OCI-M2 (cell line): ENCODE results near the gene GNPNAT1.

Experiments
- DNase-seq: peaks from one replicate; lab custom pipeline; 2025; ENCODE audit not compliant: unreplicated experiment; lab: John Stamatoyannopoulos, UW

Gene GNPNAT1

GRCh38 chr14:52791223-52792096, at the start of gene GNPNAT1:
Gene GNPNAT1, minus strand, starts transcription at chr14:52791607. Its CDS starts 6,957 bp downstream, at chr14:52784650.
- peak; percentile 60 for DNase-seq

GRCh38 chr14:52840877-52841276, 49.5 kb upstream of the GNPNAT1 start:
- no peak for DNase-seq

- no peak for DNase-seq
Measured at GRCh38 chr14:52837451-52837850, 46.0 kb upstream of the GNPNAT1 start.

DNA sequence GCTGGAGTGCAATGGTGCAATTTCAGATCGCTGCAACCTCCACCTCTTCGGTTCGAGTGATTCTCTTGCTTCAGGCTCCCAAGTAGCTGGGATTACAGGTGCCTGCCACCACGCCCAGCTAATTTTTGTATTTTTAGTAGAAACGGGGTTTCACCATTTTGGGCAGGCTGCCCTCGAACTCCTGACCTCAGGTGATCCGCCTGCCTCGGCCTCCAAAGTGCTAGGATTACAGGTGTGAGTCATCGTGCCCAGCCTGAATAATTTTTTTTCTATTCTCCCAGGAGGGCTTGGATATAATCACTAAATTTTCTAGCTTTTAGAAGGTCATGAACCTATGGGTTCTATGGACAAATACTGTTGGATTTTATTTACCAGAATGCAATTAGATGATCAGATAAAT, 44.7 kb upstream of the GNPNAT1 start:
- DNase-seq = no peak

DNA sequence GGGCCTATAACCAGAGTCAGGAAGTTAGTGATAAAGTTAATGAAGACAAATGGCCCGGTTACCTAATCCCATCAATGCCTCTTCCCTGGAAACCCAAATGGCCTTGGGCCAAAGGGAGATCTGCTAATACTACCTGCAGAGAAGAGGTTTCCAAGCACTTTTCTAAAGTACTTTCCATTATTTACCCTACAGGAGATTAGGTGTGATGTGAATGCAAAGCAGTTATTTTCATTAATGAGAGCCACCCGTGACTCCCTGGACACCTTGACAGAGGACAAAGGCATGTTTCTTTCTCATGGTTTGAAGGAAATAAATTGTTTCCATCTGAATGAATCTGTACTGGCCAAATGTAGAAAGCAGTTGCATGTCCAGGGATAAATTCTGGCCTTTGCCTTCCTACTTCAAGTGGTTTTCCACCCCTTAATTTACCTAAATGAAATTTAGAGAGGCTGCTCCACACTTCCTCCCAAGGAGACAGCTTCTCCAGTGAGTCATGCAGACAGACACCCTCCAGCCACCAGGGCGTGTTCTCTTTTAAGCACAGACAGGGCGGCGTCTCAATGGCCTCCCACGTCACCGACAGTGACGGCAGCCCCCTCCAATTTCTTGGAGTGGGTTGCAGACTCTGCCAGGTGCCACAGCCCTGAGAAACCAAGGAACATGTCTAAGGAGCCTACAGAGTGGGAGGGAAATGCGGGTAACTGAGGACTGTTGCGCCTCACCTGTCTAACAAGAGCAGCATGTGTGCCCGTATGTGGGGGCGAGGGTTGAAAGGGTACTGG, 43.9 kb upstream of the GNPNAT1 start:
- no peak for DNase-seq

DNA sequence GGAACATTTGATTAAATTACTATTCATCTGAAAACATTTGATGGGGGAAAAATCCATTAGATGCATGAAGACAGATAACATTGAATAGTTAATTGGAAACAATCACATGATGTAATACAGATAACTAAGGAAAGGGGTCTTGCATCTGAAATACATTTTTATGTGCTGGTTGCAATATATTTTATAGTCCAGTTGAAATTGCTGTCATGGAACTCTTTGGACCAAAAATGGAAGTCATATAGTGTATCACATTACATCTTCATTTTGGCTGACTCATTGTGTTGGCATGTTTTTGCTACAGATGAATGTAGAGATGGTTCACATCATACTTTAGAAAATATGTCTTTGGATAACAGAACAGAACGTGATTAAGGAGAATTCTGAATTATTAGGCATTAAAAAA, 43.0 kb upstream of the GNPNAT1 start:
- no peak for DNase-seq

DNA sequence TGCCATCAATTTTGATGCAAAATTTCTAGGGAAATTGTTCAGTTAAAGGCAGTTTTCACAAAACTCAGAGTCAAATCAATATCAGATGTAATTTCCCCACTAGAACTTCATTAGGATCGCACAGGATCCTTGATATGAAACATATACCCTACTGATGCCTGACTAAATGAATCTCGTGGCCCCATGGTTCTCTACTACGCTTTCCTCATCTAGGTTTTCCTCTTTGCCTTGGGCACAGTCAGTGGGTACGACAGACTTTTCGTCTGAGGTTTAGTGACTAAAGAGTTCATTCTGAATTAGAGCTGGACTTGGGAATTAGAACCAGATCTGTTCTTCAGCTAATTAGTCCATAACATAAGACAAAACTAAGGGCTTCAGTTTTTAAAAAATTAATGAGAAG, 42.5 kb upstream of the GNPNAT1 start:
- no peak for DNase-seq

DNA sequence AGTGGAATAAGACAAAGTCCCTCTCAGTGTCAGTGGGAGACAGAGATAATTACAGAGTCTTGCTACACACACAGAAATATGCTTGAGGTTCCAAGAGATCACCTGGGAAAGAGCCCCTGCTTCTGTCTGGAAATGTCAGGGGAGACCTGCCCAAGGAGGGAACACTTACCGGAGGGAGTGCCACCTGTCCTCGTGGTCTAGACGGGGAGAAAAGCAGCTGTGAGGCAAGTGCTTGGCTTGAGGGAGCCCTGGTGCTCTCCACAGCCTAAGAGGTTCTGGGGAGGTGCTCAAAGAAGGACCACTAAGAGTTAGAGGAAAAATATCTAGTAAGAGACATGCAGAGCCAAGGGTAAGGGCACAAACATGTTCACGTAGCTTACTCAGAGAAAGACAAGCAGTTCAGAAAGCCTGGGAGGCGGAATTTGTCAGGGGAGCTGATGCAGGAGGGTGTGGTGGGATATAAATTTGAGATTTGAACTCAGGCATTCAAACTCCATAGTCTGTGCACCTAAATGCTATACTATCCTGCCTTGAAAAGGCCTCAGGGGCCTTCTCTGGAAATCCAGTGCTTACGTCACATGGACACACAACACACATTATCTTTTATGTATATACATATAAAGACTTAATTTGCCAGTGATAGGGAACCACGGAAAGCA, 38.2 kb upstream of the GNPNAT1 start:
- no peak for DNase-seq

- no peak for DNase-seq
Measured at GRCh38 chr14:52827426-52827825, 36.0 kb upstream of the GNPNAT1 start.

- DNase-seq = no peak
Measured at GRCh38 chr14:52825085-52825484, 33.7 kb upstream of the GNPNAT1 start.

GRCh38 chr14:52824462-52824861, 33.1 kb upstream of the GNPNAT1 start:
- no peak for DNase-seq

- no peak for DNase-seq
Measured at GRCh38 chr14:52821805-52822250, 30.4 kb upstream of the GNPNAT1 start.

- no peak for DNase-seq
Measured at GRCh38 chr14:52808101-52808500, 16.7 kb upstream of the GNPNAT1 start.

- no peak for DNase-seq
Measured at GRCh38 chr14:52806115-52806514, 14.7 kb upstream of the GNPNAT1 start.

GRCh38 chr14:52802597-52802996, 11.2 kb upstream of the GNPNAT1 start:
- no peak for DNase-seq

- DNase-seq = no peak
Measured at GRCh38 chr14:52801014-52801712, 9.8 kb upstream of the GNPNAT1 start.

GRCh38 chr14:52798826-52799225, 7.4 kb upstream of the GNPNAT1 start:
- no peak for DNase-seq

GRCh38 chr14:52797653-52798052, 6.2 kb upstream of the GNPNAT1 start:
- no peak for DNase-seq

GRCh38 chr14:52793061-52793460, 1.7 kb upstream of the GNPNAT1 start:
- no peak for DNase-seq

DNA sequence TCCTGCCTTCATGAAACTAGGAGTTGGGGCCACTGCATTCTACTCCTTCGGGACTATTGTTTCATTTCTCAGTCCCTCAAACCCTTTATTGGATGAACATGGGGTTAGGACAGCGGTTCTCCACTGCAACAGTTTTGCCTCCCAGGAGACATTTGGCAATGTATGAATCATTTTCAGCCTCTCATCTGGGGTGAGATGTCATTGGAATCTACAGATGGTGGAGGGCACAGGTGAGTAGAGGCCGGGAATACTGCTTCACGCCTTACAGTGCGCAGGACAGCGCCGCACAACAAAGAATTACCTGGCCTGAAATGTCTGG, 649 bp upstream of the GNPNAT1 start:
- DNase-seq = no peak

DNA sequence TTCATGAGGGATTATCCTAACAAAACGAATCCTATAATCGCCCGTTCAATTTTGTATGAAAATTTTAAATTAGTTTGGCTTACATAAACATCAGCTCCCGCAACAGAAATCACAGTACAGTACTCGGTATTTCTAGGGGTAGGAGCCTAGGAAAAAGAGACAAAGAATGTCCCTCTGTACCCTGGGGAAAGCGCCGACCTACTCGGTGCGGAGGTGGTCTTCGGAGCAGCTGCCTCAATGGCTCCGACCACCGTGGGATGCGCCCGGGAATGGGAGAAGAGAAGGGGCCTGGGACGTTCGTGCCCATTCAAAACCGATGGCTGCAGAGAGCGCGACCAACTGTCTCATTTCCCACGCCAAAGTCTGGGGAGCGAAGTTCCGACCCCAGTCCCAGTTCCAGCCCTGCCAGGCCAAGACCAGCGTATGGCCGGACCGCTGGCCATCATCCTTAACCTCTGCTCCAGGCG, 618 bp downstream of the GNPNAT1 start:
- no peak for DNase-seq
